ENCODE measurements around the gene TRIM7.
"Not testable (repeated sequence)": the region's sequence is repeated elsewhere in the genome, so short reads cannot be mapped to it uniquely, and the experiment has no call there.

TRIM7 gene

GRCh38 chr5:181169459-181170236 is 35.3 kb downstream of the TRIM7 start:
- not testable (repeated sequence) for DNase-seq

DNA sequence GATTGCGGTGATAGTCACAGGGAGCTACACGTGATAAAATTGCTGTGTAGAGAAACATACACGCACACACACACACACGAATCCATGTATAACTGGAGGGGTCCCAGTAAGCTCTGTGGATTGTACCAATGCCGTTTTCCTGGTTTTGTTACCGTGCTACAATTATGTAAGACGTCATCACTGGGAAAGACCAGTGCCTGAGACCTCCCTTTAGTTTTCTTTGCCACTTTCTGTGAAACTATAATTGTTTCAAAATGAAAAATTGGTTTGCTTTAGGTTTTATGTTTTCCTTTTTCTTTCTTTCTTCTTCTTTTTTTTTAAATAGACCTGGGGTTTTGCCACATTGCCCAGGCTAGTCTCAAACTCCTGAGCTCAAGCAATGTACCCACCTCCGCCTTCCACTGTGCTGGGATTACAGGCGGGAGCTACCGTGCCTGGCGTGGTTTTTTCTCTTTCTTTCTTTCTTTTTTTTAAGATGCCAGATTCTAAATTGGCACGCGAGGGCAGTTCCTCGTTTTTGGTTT is 36.3 kb downstream of the TRIM7 start:
- DNase-seq: no peak

DNA sequence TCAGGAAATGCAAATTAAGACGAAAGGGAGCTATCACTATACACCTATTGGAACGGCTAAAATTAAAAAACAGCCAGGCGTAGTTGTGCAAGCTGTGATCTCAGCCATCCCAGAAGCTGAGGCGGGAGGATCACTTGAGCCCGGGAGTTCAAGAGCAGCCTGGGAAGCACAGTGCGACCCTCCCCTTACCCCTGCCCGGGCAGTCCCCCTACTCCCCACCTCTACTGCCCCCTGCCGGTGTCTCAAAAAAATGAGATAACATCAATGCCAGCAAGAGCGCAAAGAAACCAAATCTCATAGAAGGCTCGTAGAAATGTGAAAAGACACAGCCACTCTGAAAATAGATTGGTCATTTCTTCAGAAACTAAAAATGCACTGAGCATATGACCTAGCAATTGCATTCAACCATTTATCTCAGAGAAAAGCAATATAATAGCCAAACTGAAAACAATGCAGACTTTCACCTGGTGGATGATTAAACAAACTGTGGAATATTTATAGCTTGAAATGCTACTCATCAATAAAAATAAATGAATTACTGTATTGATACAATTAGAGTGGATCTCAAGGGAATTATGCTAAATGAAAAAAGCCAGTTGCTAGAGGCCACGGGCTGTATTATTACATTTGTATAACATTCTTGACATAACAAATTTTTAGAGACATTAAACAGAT is 37.0 kb downstream of the TRIM7 start:
- DNase-seq: no peak

DNA sequence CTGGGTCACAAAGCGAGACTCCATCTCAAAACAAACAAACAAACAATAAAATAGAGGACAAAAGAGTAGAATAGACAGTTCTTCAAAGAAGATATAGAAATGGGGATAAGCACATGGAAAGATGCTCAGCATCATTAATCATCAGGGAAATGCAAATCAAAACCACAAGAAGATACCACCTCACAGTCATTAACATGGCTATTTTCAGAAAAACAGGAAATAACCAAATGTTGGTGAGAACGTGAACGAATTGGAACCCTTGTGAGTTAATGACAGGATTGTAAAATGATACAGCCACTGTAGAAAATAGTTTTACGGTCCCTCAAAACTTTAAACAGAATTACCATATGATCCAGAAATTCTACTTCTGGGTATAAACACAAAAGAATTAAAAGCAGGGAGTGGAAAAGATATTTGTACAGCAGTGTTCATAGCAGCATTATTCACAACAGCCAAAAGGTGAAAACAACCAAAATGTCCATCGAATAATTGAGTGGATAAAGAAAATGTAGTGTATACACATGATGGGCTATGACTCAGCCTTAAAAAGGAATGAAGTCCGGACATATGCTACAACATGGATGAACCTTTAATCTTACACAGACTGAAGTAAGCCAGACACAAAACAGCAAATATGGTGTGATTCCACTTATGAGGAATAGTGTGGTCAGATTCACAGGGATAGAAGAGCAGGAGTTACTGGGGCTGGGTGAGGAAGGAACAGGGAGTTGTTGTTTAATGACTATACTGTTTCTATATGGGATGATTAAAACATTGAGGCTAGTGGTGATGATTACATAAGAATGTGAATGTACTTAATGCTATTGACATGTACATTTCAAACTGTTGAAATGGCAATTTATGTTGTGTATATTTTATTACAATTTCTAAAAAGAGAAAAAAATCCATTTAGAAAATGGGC is 37.9 kb downstream of the TRIM7 start:
- no peak for DNase-seq

DNA sequence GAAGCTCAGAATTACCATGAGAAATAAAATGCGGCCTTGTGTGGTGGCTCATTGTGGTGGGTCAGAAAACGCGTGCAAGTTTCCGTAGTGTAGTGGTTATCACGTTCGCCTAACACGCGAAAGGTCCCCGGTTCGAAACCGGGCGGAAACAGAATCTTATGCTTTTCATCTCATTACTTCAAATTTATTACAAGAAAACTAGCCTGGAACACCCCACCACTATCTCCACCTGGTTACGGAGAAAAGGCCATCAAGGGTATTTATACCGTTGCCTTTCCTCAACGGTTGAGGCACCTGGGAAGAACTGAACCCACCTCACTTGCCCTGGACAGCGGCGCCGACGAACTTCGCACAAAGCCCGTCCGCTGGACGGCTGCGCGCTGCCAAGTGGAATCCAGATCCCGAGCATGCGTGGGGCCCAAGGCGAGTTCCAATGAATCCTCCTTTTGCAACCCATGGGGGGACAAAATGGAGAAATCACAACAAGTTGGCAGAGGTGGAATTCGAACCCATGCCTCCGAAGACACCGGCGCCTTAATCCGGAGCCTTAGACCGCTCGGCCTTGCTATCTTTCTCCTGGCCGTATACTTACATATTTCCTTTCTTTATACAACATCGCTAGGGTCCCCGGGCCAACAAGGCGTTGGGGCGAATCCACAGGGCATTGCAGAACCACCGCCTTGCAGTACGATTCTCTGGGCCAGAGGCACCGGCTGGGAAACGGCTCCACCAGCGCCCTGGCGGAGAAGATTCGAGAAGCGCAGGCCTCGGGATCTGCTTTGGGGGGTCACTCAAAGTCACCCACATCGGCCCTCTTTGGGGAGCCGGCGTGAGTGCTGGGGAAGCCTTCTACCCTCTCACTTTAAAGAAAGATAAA is 40.7 kb downstream of the TRIM7 start:
- no peak for DNase-seq

DNA sequence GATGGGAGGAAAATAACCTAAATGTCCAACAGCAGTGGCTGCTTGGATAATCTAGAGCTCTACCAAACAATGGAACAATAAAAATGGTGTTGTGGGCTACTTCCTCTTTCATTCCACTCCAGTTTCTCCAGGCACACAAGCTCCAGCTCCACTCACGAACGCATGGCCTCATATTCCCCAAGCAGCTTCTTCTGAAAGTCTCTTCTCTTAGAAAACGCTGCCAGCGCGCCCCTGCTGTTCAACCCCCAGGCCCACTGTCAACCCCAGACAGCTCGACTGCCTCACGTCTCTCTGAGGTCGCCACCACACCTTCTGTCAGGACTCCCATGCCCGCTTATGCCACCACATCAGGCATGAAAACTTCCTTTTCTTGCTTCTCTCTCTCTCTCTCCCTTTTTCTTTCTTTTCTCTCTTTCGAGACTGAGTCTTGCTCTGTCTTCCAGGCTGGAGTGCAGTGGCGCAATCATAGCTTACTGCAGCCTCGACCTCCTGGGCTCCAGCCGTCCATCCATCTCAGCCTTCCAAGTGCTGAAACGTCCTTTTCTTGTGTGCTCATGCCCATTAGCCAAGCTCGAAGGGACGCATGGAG is 41.4 kb downstream of the TRIM7 start:
- no peak for DNase-seq

- DNase-seq: no peak
Observed at GRCh38 chr5:181161534-181162175, 43.3 kb downstream of the TRIM7 start.

DNA sequence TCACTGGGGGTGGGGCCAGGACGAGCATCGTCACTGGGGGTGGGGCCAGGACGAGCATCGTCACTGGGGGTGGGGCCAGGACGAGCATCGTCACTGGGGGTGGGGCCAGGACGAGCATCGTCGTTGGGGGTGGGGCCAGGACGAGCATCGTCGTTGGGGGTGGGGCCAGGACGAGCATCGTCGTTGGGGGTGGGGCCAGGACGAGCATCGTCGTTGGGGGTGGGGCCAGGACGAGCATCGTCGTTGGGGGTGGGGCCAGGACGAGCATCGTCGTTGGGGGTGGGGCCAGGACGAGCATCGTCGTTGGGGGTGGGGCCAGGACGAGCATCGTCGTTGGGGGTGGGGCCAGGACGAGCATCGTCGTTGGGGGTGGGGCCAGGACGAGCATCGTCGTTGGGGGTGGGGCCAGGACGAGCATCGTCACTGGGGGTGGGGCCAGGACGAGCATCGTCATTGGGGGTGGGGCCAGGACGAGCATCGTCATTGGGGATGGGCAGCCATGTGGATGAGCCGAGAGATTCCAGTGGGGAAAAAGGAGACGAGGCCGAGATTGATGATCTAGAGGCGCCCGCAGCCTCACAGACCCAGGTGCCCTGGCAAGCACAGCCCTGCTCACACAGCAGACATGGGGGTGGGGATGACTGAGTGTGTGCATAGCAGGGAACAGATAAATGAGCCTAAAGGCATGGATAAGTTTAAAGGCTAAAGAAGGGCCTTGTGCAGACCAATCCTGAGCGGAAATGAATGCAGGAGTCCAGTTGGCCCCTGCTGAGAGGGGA is 44.1 kb downstream of the TRIM7 start:
- not testable (repeated sequence) for DNase-seq

DNA sequence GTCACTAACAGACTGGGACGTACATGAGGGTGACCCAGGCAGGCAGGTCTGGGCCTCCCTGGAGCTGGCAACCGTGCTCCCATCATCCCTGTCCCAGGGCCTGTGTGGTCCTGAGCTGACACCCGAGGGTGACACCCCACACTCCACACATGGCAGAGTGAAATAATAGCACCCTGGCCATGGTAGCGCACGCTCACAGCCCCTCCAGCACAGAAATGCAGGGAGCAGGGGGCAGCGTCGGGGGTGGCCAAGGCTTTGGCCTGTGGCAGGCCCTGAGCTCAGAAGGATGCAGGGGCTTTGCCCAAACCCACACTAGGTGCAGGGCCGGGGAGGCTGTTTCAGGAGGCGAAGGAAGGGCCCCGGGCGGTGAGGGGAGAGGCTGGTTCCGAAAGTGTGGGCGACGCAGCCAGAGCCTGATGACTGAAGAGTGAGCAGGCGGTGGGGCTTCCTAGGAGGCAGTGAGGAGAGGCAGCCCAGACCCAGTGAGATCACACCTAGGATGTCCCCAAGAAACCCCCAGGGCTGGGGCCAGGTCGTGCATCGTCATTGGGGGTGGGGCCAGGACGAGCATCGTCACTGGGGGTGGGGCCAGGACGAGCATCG is 44.7 kb downstream of the TRIM7 start:
- DNase-seq: no peak

GRCh38 chr5:181159286-181160151 is 45.5 kb downstream of the TRIM7 start:
- DNase-seq: peak; percentile 73

DNA sequence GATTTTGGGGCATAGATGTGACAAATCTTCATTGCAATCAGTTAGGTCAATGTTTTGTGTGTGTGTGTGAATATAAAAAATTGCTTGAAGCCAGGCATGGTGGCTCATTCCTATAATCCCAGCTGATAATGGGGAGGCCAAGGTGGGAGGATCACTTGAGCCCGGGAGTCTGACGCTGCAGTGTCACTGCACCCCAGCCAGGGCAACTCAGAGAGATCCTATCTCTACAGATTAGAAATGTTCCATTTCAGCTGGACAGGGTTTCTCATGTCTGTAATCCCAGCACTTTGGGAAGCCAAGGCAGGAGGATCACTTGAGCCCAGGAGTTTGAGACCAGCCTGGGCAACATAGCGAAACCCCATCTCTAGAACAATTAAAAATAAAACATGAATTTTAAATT is 46.1 kb downstream of the TRIM7 start:
- DNase-seq: no peak

DNA sequence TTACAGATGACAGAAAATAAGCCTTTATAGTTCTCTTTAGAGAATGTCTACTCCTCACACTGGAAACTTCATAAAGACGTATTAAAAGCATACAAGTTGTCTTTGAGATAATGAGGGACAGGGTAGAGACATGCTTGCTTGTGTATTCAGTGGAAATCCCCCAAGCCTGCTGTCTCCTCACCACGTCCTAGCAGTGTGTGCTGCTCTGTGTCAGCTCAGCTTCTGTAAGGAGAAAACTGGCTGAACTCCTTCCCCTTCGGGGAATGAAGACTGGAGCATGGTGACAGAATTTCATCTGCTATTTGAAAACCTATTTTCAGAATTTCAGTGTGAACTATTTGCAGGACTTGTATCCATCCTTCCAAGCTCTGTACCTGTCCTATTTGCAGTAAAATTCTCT is 48.2 kb downstream of the TRIM7 start:
- DNase-seq: no peak

GRCh38 chr5:181153814-181154213 is 51.2 kb downstream of the TRIM7 start:
- no peak for DNase-seq

DNA sequence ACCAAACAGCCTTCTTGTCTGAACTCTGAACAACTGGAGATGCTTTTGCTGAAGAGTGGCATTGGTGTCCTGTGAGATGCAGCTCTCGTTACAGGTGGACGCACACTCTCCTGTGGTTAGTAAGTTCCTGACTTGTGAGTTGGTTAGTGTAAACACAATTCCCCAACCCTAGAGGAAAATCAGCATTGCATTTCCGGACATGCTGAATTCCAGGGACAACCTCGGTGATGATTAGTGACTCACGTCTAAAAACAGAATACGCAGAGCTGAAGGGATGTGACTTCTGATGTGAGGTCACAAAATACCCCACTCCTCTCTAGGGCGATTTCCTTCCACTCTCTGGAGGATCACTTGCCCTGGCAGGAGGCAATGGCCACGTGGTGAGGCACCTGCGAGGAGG is 52.6 kb downstream of the TRIM7 start:
- DNase-seq: no peak

- DNase-seq: no peak
Observed at GRCh38 chr5:181151146-181151545, 53.9 kb downstream of the TRIM7 start.

DNA sequence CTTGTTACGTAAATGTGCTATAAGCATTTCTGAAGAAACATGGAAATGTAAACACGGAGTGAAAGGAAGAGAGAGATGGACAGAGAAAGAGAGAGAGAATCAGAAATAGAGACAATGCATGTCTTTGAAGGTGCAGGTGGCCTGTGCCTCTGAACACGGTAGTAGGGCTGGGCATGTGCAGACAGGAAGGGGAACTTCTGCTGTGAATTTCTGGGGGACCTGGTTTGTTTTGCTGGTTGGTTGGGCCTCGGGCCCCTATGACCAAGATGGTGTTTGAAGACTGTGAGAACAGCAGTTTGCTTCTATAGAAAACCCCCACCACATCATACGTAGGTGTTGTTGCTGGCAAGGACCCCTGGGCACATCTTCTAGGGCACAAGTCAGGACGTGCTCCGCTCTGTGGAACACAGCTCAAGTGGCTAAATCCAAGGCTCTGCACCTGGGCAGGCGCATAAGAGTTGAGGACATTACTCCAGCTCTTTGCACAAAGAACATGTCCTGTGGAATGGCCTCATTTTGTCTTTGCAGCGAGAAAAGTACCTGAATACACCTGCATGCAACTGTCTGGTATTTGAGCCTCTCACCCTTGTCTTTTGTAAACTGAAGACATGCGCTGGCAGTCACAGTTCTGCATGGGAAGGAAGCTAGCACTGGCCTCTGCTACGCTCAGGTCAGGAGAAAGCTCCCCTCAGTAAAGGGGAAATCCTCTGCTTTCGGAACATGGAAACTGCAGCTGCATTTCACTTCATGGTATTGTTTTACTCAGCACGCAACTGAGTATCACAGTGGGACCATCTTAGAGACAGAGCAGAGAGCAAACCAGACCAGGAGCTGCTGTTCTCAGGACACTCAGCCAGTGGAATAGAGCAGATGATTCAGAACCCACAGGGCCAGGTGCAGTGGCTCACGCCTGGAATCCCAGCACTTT is 54.9 kb downstream of the TRIM7 start:
- no peak for DNase-seq

DNA sequence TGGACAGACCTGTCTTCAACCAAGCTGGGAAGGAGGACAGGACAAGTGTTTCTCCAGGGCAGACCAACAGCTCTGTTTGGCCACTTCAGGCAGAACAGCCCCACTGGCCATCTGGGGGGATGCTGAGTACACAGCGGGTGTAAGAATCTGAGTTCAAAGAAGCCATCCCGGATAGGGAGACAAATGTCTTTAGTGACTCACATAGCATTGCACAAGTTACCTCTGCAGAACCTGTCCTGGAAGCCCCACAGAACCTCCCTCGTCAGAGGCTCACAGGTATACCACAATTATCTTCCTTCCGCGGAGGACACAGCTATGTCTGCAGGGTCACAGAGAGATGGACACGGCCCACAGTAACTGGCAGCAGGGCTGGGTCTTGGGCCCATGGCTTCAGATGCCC is 55.6 kb downstream of the TRIM7 start:
- DNase-seq: no peak

Data from left hindlimb (tissue), 1 donor.